Adrenal gland (tissue), 5 donors: Measurements from ENCODE around the gene OR10C1.

Experiments
- POLR2A ChIP-seq, 2 donors: fragments of 450-650 bp; IDR thresholded peaks; one replicate each; pipeline ENCODE4 v1.6.1; 2017; ENCODE audit warnings: antibody characterized with exemption in 2 of 2, mild to moderate bottlenecking in 2 of 2, moderate library complexity in 1 of 2
- TF ChIP-seq, protein P1 (sequence below), 6 experiments: fragments of 450-650 bp in 4 of 6; fragments of 200-600 bp in 2 of 6; sonication (generic) in 1 of 6; IDR thresholded peaks; 1 replicate in 5 of 6; 2 replicates in 1 of 6; pipeline versions ENCODE4 v1.5.1 to v1.8.0; 2016 to 2021; ENCODE audit warnings: antibody characterized with exemption in 6 of 6, mild to moderate bottlenecking in 2 of 6, moderate library complexity in 1 of 6
- donor health status: DM: no; HTN: no; CAD: no.

DNA sequence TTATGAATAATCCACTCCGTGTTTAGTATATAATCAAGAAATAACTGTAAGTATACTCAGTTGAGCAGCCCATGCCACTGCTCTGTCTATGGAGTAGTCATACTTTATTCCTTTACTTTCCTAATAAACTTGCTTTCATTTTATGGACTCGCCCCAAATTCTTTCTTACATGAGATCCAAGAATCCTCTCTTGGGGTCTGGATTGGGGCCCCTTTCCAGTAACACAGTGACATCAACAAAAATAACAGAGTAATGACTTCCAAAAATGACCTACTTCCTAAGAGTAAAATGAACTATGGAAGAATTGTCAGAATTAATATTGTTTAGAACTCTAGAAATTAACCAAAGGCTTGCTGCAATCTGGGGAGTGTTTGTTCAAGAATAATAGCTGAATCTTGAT is 26.7 kb downstream of the OR10C1 start:
- no peak for TF ChIP-seq POLR2A (IDR thresholded peaks at IDR 0.05)
- TF ChIP-seq, protein P1, sequence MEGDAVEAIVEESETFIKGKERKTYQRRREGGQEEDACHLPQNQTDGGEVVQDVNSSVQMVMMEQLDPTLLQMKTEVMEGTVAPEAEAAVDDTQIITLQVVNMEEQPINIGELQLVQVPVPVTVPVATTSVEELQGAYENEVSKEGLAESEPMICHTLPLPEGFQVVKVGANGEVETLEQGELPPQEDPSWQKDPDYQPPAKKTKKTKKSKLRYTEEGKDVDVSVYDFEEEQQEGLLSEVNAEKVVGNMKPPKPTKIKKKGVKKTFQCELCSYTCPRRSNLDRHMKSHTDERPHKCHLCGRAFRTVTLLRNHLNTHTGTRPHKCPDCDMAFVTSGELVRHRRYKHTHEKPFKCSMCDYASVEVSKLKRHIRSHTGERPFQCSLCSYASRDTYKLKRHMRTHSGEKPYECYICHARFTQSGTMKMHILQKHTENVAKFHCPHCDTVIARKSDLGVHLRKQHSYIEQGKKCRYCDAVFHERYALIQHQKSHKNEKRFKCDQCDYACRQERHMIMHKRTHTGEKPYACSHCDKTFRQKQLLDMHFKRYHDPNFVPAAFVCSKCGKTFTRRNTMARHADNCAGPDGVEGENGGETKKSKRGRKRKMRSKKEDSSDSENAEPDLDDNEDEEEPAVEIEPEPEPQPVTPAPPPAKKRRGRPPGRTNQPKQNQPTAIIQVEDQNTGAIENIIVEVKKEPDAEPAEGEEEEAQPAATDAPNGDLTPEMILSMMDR (IDR thresholded peaks at IDR 0.05): no peak
